Measurements from ENCODE around the gene LRRC49.
"Not testable (repeated sequence)": the region's sequence is repeated elsewhere in the genome, so short reads cannot be mapped to it uniquely, and the experiment has no call there.

The LRRC49 gene

GRCh38 chr15:70857562-70858285 is 34.9 kb upstream of the LRRC49 start:
- H3K4me3 Mint-ChIP-seq, result no peak overlapping the region
- H3K9me3 Mint-ChIP-seq, result no peaks in the 10 kb centered on the region
- no peak overlapping the region for H3K27ac Mint-ChIP-seq (ENCODE audit: low read depth)
- H3K36me3 Mint-ChIP-seq (ENCODE audit: insufficient read depth), result no peaks in the 10 kb centered on the region
- peaks cover 79% of the 10 kb centered on the region for H3K27me3 Mint-ChIP-seq
- no peak for DNase-seq (ENCODE audit: low spot score in 2 of 2)
- peaks cover 6% of the 10 kb centered on the region for H3K4me1 Mint-ChIP-seq
- ATAC-seq (replicated peaks; ENCODE audit: extremely low read depth, poor library complexity, severe bottlenecking), result no peak

GRCh38 chr15:70858614-70859321 is 33.9 kb upstream of the LRRC49 start:
- peaks cover 72% of the 10 kb centered on the region for H3K27me3 Mint-ChIP-seq
- not testable (repeated sequence) for H3K9me3 Mint-ChIP-seq; H3K4me1 Mint-ChIP-seq; H3K4me3 Mint-ChIP-seq; DNase-seq (ENCODE audit: low spot score in 2 of 2); H3K27ac Mint-ChIP-seq (ENCODE audit: low read depth); H3K36me3 Mint-ChIP-seq (ENCODE audit: insufficient read depth); ATAC-seq (replicated peaks; ENCODE audit: extremely low read depth, poor library complexity, severe bottlenecking)

- Mint-ChIP-seq H3K36me3 (ENCODE audit: insufficient read depth) (no peaks in the 10 kb centered on the region), H3K4me3 (no peak overlapping the region), H3K27ac (ENCODE audit: low read depth) (no peak overlapping the region), H3K9me3 (no peaks in the 10 kb centered on the region), H3K27me3 (peaks cover 68% of the 10 kb centered on the region), H3K4me1 (peaks cover 3% of the 10 kb centered on the region)
- no peak for DNase-seq (ENCODE audit: low spot score in 2 of 2)
- no peak for ATAC-seq (replicated peaks; ENCODE audit: extremely low read depth, poor library complexity, severe bottlenecking)
Measured at GRCh38 chr15:70859322-70859908, 33.2 kb upstream of the LRRC49 start.

- H3K9me3 Mint-ChIP-seq, result no peaks in the 10 kb centered on the region
- DNase-seq (ENCODE audit: low spot score in 2 of 2) (no peak), ATAC-seq (replicated peaks; ENCODE audit: extremely low read depth, poor library complexity, severe bottlenecking) (no peak)
- H3K36me3 Mint-ChIP-seq (ENCODE audit: insufficient read depth), result no peaks in the 10 kb centered on the region
- H3K27me3 Mint-ChIP-seq, result peaks cover 62% of the 10 kb centered on the region
- H3K4me3 Mint-ChIP-seq, result no peak overlapping the region
- no peak overlapping the region for H3K27ac Mint-ChIP-seq (ENCODE audit: low read depth)
- no peaks in the 10 kb centered on the region for H3K4me1 Mint-ChIP-seq
Measured at GRCh38 chr15:70859998-70860397, 32.6 kb upstream of the LRRC49 start.

GRCh38 chr15:70863450-70864218 is 29.0 kb upstream of the LRRC49 start:
- H3K4me3 Mint-ChIP-seq, result no peak overlapping the region
- H3K27me3 Mint-ChIP-seq, result peaks cover 32% of the 10 kb centered on the region
- DNase-seq (ENCODE audit: low spot score in 2 of 2), result no peak
- no peaks in the 10 kb centered on the region for H3K36me3 Mint-ChIP-seq (ENCODE audit: insufficient read depth)
- H3K27ac Mint-ChIP-seq (ENCODE audit: low read depth), result no peak overlapping the region
- ATAC-seq (replicated peaks; ENCODE audit: extremely low read depth, poor library complexity, severe bottlenecking), result no peak
- H3K9me3 Mint-ChIP-seq, result no peaks in the 10 kb centered on the region
- no peaks in the 10 kb centered on the region for H3K4me1 Mint-ChIP-seq

- no peak for DNase-seq (ENCODE audit: low spot score in 2 of 2)
- H3K27me3 Mint-ChIP-seq, result no peaks in the 10 kb centered on the region
- H3K4me3 Mint-ChIP-seq, result no peak overlapping the region
- H3K4me1 Mint-ChIP-seq, result no peaks in the 10 kb centered on the region
- no peaks in the 10 kb centered on the region for H3K36me3 Mint-ChIP-seq (ENCODE audit: insufficient read depth)
- H3K9me3 Mint-ChIP-seq, result no peaks in the 10 kb centered on the region
- H3K27ac Mint-ChIP-seq (ENCODE audit: low read depth), result no peak overlapping the region
- ATAC-seq (replicated peaks; ENCODE audit: extremely low read depth, poor library complexity, severe bottlenecking), result no peak
Measured at GRCh38 chr15:70866982-70867641, 25.5 kb upstream of the LRRC49 start.

GRCh38 chr15:70867911-70868467 is 24.6 kb upstream of the LRRC49 start:
- Mint-ChIP-seq H3K27me3 (no peaks in the 10 kb centered on the region), H3K36me3 (ENCODE audit: insufficient read depth) (no peaks in the 10 kb centered on the region), H3K4me1 (no peaks in the 10 kb centered on the region), H3K4me3 (no peak overlapping the region), H3K27ac (ENCODE audit: low read depth) (no peak overlapping the region), H3K9me3 (no peaks in the 10 kb centered on the region)
- ATAC-seq (replicated peaks; ENCODE audit: extremely low read depth, poor library complexity, severe bottlenecking), result no peak
- no peak for DNase-seq (ENCODE audit: low spot score in 2 of 2)

- no peaks in the 10 kb centered on the region for H3K36me3 Mint-ChIP-seq (ENCODE audit: insufficient read depth)
- no peak overlapping the region for H3K27ac Mint-ChIP-seq (ENCODE audit: low read depth)
- peaks cover 12% of the 10 kb centered on the region for H3K27me3 Mint-ChIP-seq
- H3K4me3 Mint-ChIP-seq, result no peak overlapping the region
- H3K4me1 Mint-ChIP-seq, result no peaks in the 10 kb centered on the region
- no peaks in the 10 kb centered on the region for H3K9me3 Mint-ChIP-seq
- ATAC-seq (replicated peaks; ENCODE audit: extremely low read depth, poor library complexity, severe bottlenecking) (no peak), DNase-seq (ENCODE audit: low spot score in 2 of 2) (no peak)
Measured at GRCh38 chr15:70869346-70869745, 23.3 kb upstream of the LRRC49 start.

GRCh38 chr15:70870051-70870450 is 22.6 kb upstream of the LRRC49 start:
- DNase-seq (ENCODE audit: low spot score in 2 of 2) (no peak), ATAC-seq (replicated peaks; ENCODE audit: extremely low read depth, poor library complexity, severe bottlenecking) (no peak)
- no peaks in the 10 kb centered on the region for H3K4me1 Mint-ChIP-seq
- H3K9me3 Mint-ChIP-seq, result no peaks in the 10 kb centered on the region
- H3K36me3 Mint-ChIP-seq (ENCODE audit: insufficient read depth), result no peaks in the 10 kb centered on the region
- no peak overlapping the region for H3K27ac Mint-ChIP-seq (ENCODE audit: low read depth)
- no peak overlapping the region for H3K4me3 Mint-ChIP-seq
- peaks cover 19% of the 10 kb centered on the region for H3K27me3 Mint-ChIP-seq

GRCh38 chr15:70871490-70871889 is 21.1 kb upstream of the LRRC49 start:
- not testable (repeated sequence) for DNase-seq (ENCODE audit: low spot score in 2 of 2); H3K9me3 Mint-ChIP-seq; H3K36me3 Mint-ChIP-seq (ENCODE audit: insufficient read depth); H3K4me3 Mint-ChIP-seq; H3K4me1 Mint-ChIP-seq; ATAC-seq (replicated peaks; ENCODE audit: extremely low read depth, poor library complexity, severe bottlenecking); H3K27ac Mint-ChIP-seq (ENCODE audit: low read depth)
- peaks cover 34% of the 10 kb centered on the region for H3K27me3 Mint-ChIP-seq

- Mint-ChIP-seq H3K9me3 (no peaks in the 10 kb centered on the region), H3K36me3 (ENCODE audit: insufficient read depth) (no peaks in the 10 kb centered on the region), H3K4me3 (no peak overlapping the region), H3K27me3 (peaks cover 42% of the 10 kb centered on the region), H3K4me1 (no peaks in the 10 kb centered on the region), H3K27ac (ENCODE audit: low read depth) (no peak overlapping the region)
- DNase-seq (ENCODE audit: low spot score in 2 of 2) (no peak), ATAC-seq (replicated peaks; ENCODE audit: extremely low read depth, poor library complexity, severe bottlenecking) (no peak)
Measured at GRCh38 chr15:70873232-70874054, 19.2 kb upstream of the LRRC49 start.
